KOPT-K1 (cell line): ENCODE measurements around the gene TSC22D1.
"Not testable (repeated sequence)": the region's sequence is repeated elsewhere in the genome, so short reads cannot be mapped to it uniquely, and the experiment has no call there.

Experiments
- H3K27ac ChIP-seq: fragments of 200-600 bp; sonication (generic); 2 replicates; pipeline ENCODE4 v1.5.1; 2016; ENCODE audit warnings: antibody characterized with exemption, mild to moderate bottlenecking, low read depth, low read length; ENCODE audit not compliant: poor library complexity, severe bottlenecking
- H3K36me3 ChIP-seq: fragments of 200-600 bp; sonication (generic); 2 replicates; pipeline ENCODE4 v1.5.1; 2017; ENCODE audit warnings: antibody characterized with exemption, mild to moderate bottlenecking, low read length, moderate library complexity; ENCODE audit not compliant: insufficient read depth
- H3K9me3 ChIP-seq: fragments of 200-600 bp; sonication (generic); 2 replicates; pipeline ENCODE4 v1.5.1; 2017; ENCODE audit warnings: antibody characterized with exemption, low read length, mild to moderate bottlenecking; ENCODE audit not compliant: insufficient read depth, poor library complexity, severe bottlenecking

The TSC22D1 gene

DNA sequence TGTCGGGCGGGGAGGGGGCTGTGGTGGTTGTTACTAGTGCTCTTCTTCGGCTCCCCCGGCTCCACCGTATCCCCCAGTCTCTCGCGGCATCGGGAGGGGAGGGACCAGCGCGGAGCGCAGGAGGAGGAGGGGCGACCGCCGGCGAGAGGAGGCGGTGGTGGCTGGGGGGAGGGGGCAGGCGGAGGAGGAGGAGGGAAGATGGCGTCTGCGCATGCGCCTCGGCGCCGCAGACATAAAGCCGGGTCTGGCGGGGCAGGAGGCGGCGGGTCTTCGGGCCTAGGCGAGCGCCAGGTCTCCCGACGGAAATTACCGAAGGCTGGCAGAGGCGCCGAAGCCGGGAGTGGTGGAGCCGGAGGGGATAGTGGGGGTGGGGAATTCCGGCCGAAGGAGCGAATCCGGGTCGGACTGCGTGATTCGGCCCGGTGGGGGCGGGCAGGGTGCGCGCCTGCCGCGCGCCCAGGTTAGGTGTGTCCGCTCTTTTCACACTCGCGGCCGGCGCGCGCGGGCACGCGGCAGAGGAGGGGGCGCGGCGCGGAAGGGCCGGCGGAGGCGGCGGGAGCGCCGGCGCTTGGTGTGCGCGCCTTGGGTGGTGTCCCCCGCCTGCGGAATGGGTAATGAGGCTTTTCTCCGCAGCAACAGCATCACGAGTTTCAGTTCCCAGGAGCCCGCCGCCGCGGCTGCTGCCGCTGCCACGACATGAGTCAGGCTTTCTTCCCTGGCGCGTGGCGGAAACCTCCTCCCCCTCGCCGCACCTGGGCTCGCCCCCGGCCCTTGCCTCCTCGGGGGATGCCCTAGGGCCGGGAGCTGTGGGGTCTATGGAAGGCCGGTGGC lies 1.3 kb upstream of the TSC22D1 start:
- peak overlapping the region; percentile 81 for H3K27ac ChIP-seq
- peaks cover 16% of the 10 kb centered on the region for H3K36me3 ChIP-seq
- no peaks in the 10 kb centered on the region for H3K9me3 ChIP-seq

DNA sequence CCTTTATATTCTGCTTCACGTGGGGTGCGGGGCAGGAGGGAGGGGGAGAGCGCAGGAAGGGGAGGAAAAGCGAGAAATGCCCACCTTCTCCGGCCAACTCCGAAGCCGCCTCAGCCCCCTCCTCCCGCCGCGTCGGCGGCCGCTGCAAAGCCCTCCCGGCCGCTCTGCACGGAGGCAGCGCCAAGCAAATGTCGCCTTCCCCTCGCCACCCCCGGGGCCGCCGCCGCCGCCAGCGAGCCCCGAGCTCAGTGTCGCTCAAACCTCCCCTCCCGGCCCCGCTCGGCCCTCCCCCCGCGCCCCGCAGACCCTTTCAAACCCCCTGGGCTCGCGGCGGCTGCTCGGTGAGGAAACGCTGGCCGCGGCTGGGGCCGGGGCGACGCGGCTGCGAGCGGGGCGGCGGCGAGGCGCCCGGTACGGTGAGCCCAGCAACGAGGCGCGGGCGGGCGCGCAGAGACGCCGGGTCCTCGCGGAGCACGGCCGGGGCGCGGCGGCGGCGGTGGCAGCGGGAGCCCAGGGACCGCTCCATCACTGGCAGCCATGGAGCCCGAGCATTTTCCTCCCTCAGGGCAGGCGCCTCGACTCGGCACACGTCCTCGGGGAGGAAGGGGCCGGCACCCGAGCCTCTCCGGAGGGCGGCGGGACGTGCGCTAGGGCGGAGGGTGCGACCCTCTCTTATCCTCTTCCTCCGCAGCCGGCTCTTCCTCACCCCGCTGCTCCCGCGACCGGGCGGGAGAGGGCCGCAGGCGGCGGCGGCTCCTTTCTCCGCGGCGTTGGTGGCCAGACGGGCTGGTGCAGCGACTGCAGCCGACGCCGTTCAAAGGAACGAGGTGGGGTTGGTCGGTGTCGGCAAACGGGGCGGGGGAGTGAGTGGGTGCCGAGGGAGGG lies 463 bp upstream of the TSC22D1 start:
- H3K27ac ChIP-seq: peak overlapping the region; percentile 81
- peaks cover 16% of the 10 kb centered on the region for H3K36me3 ChIP-seq
- no peaks in the 10 kb centered on the region for H3K9me3 ChIP-seq

DNA sequence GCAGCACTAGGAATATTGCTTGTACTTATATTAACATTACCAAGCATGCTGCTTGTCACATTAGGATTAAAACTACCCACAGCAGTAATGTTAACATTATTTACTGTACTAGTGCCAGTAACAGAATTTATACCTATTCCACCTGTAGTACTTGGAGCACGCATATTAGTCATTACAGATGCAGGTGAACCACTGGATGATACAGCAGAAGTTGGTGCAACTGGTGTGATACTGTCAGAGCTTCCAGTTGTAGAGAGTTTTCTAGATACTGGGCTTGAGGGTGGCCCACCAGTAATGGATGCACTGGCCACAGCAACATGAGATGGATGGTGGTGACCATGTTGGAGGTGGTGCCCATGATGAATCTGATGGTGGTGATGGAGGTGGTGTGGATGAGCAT lies 1.1 kb downstream of the TSC22D1 start:
- Histone ChIP-seq H3K27ac (no peak overlapping the region), H3K9me3 (no peaks in the 10 kb centered on the region), H3K36me3 (peaks cover 16% of the 10 kb centered on the region)

DNA sequence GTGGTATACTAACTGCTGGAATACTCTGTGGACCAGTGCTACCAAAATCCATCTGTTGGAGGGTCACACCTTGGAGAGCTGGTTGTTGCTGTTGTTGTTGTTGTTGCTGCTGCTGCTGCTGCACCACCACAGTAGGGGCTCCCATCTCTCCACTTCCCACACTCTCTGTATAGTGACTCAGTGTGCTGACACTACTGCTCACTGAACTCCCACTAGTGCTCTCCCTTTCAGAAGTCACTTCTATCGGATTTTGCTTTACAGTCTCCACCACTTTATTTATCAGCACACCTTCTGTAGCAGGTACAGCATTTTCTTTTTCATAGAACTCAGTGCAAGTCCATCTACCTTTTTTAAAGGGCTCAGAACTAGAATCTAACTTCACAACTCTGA lies 1.7 kb downstream of the TSC22D1 start:
- Histone ChIP-seq H3K36me3 (peaks cover 16% of the 10 kb centered on the region), H3K27ac (no peak overlapping the region), H3K9me3 (no peaks in the 10 kb centered on the region)

DNA sequence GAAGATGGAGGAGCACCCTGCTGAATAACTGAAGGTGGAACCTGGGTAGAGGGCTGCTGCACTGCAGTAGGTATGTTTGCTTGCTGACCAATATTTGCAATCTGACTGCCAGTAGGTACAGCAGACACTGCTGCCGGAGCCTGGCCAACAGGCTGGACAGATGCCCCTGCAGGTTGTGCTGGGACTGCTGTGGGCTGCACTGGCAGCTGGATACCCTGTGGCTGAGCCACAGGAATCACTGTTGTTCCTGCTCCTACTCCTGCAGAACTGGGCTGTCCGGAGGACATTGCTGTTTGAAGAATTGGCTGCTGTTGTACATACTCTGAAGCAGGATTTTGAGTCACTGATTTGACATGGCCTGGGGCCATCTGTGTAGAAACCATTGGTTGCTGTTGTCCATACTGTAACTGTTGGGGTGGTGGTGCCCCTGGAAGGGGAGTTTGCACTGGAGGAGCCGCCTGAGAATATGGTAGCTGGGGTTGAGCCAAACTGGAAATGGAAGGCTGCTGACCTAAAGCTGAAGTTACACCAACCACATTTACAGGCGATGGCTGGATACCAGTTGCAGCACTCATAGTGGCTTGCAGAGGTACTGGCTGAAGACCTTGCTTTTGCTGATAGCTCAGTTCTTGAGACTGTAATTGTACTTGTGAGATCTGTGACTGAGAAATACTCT lies 2.2 kb downstream of the TSC22D1 start:
- no peaks in the 10 kb centered on the region for H3K9me3 ChIP-seq
- H3K36me3 ChIP-seq: peaks cover 16% of the 10 kb centered on the region
- no peak overlapping the region for H3K27ac ChIP-seq

DNA sequence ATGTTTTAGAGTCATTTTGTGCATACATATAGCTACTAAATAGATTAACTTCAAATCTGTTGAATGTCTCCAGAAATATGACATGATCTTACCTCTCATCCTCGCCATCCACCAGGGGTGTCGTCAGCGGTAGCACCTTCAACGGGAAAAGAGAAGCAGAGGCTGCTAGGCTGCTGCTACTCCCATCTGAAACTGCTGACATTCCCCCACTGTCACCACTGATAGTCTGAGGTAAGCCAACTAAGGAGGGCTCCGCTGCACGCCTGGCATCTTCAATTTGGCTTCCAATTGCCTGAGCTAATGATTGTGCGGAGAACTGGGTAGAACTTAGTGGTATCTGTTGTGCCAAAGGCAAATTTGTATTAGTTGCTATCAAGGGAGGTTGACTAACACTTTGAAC lies 3.1 kb downstream of the TSC22D1 start:
- Histone ChIP-seq H3K9me3 (no peaks in the 10 kb centered on the region), H3K36me3 (peaks cover 16% of the 10 kb centered on the region), H3K27ac (no peak overlapping the region)

DNA sequence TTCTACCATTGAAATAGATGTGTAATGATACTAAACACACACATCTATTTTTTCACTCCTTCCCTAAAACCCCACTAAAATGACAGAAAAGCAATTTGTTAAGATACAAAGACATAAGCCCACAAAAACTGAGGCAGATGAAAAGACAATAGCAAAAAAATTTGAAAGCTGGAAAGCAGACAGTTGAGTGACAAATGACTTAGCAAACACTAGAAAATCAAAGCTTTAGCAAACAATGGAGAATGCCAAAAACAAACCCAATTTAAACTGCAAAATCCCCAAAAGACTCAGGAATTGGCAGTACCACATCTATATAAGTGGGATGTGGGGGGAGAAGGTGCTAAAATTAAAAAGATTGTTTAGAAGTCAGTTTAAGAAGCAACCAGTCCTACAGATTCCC lies 9.5 kb downstream of the TSC22D1 start:
- no peaks in the 10 kb centered on the region for H3K36me3 ChIP-seq
- no peaks in the 10 kb centered on the region for H3K9me3 ChIP-seq
- no peak overlapping the region for H3K27ac ChIP-seq

DNA sequence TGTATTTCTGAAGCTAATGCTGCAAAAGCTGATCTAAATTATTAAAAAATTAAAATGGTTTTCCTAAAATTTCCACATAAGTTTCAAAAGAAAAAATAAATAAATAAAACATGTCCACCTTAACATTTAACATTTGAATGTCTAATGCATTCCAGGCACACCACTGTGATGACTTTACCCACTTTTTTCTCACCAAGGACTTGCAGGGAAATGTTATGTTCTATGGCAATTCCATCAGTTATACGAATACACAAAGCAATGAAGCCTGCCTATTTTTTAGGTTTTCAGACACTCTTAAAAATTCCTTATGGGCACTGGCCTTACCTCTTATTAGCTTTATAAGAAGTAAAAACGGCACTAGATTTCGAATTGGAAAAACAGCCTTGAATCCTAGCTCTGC lies 10.2 kb downstream of the TSC22D1 start:
- no peak overlapping the region for H3K27ac ChIP-seq
- H3K36me3 ChIP-seq: no peaks in the 10 kb centered on the region
- H3K9me3 ChIP-seq: no peaks in the 10 kb centered on the region

DNA sequence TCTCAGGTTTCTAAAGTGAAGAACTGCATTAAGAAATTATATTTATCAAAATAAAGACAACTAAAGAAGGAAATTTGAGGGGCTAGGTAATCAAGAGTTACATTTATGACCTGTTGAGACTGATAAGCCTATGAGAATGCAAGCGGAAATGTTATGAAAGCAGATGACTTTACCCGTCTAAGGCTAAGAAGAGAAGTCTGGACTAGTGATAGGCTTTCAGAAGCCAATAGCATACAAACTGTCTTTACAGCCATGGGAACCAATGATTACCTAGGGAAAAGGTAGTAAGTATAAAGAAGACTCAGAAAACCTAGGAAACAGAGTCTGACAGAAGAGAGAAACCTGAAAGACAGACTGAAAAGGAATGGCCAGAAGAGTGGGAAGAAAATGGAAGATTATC lies 11.2 kb downstream of the TSC22D1 start:
- Histone ChIP-seq H3K27ac (no peak overlapping the region), H3K9me3 (no peaks in the 10 kb centered on the region), H3K36me3 (no peaks in the 10 kb centered on the region)

DNA sequence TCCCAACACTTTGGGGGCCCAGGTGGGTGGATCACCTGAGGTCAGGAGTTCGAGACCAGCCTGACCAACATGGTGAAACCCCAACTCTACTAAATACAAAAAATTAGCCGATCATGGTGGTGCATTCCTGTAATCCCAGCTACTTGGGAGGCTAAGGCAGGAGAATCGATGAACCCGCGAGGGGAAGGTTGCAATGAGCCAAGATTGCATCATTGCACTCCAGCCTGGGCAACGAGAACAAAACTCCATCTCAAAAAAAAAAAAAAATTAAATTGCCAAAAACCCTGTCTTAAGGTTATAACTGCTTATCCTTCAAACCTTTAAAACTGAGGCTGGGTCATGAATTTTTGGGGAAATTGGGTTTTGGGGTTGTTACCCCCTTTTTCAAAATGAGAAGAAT lies 13.3 kb downstream of the TSC22D1 start:
- H3K36me3 ChIP-seq, H3K9me3 ChIP-seq, H3K27ac ChIP-seq: not testable (repeated sequence)

DNA sequence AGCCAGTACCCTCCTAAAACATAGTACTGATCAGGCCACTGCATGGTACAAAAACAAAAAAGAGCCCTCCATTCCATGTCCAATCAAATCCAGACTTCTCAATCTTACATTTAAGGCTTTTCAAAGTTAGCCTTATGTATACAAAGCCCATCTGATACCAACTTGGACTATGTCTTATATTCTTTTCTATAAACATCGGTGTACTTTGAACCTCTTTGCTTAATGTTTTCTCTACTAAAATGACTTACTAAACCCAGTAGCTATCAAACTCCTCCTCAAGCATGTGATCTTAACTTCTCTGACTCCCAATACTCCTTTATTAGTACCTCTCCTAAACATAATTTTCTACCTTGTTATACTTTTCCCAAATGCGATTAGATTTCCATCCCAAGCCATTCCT lies 14.8 kb downstream of the TSC22D1 start:
- no peak overlapping the region for H3K27ac ChIP-seq
- no peaks in the 10 kb centered on the region for H3K36me3 ChIP-seq
- H3K9me3 ChIP-seq: no peaks in the 10 kb centered on the region

DNA sequence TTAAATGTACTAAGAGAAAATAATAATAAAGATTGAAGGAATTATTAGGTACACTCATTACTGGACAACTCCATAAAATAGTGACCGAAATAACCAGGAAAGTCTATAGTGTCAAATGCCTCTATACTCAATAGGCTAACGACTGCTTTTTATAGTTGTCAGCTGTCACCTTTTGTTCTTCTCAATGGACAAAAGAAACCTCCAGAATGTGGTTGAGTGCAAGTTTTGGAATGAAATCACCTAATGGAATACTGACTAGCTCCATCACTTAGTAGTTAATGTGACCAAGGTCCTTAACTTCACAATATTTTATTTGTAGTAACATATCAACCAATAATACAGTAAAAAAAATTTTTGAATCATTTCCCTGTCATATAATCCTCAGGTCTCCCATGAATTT lies 18.1 kb downstream of the TSC22D1 start:
- Histone ChIP-seq H3K36me3 (no peaks in the 10 kb centered on the region), H3K9me3 (no peaks in the 10 kb centered on the region), H3K27ac (no peak overlapping the region)

DNA sequence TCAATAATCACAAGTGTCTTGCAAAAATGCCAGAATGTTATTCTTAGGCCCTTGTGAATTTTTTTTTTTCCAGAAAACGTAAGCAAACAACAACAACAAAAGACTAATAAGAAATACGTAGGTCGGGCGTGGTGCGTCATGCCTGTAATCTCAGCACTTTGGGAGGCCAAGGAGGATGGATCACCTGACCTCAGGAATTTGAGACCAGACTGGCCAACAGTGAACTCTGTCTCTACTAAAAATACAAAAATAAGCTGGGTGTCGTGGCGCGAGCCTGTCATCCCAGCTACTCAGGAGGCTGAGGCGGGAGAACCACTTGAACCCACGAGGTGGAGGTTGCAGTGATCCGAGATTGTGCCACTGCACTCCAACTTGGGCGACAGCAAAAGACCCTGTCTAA lies 20.9 kb downstream of the TSC22D1 start:
- no peak overlapping the region for H3K27ac ChIP-seq
- H3K9me3 ChIP-seq: no peaks in the 10 kb centered on the region
- H3K36me3 ChIP-seq: no peaks in the 10 kb centered on the region

DNA sequence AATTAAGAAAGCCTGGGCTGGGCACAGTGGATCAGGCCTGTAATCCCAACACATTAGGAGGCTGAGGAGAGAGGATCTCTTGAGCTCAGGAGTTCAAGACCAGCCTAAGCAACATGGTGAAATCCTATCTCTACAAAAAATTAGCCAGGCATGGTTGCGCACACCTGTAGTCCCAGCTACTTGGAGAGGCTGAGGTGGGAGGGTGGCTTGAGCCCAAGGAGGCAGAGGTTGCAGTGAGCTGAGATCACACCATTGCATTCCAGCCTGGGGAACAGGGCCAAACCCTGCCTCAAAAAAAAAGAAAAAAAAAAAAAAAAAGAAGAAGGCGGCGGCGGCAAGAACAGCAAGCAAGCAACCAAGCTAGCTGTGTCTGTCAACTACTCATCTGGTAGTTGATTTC lies 26.7 kb downstream of the TSC22D1 start:
- H3K36me3 ChIP-seq: no peaks in the 10 kb centered on the region
- H3K9me3 ChIP-seq: no peaks in the 10 kb centered on the region
- H3K27ac ChIP-seq: no peak overlapping the region

DNA sequence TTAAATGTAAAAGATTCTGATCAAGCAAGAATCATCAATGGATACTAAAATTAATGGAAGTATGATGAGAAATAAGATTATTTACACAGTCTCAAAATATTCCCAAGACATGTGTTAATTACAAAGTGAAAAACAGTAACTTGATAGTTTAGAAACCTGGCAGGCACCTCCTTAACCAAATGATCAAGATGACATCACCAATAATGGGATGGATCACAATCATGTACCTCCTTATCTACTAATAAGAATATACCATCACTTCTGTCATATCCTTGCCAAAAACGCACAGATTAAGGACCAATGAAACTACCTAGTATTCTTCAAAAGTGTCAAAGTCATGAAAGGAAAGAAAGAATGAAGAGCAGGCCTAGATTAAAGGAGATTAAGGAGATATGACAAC lies 30.0 kb downstream of the TSC22D1 start:
- Histone ChIP-seq H3K27ac (no peak overlapping the region), H3K36me3 (no peaks in the 10 kb centered on the region)

More for the DNA sequence above, 30.0 kb downstream of the TSC22D1 start:
- no peaks in the 10 kb centered on the region for H3K9me3 ChIP-seq
